HEK293 (cell line): ENCODE results near the gene PSMD9.

ENCODE experiments used
- OSR2 ChIP-seq: fragments of 450-650 bp; formaldehyde crosslinking; IDR thresholded peaks from 2 replicates; pipeline ENCODE4 v1.5.1; 2016; ENCODE audit warnings: missing biosample characterization, missing genetic modification characterization
- ZNF133 ChIP-seq: fragments of 450-650 bp; formaldehyde crosslinking; IDR thresholded peaks from 2 replicates; pipeline ENCODE4 v1.5.1; 2016; ENCODE audit warnings: missing biosample characterization, missing genetic modification characterization
- ZNF138 ChIP-seq: fragments of 450-650 bp; formaldehyde crosslinking; IDR thresholded peaks from 2 replicates; pipeline ENCODE4 v1.5.1; 2016; ENCODE audit warnings: missing biosample characterization, missing genetic modification characterization, borderline replicate concordance
- ZNF580 ChIP-seq: fragments of 450-650 bp; formaldehyde crosslinking; IDR thresholded peaks from 2 replicates; pipeline ENCODE4 v1.5.1; 2016; ENCODE audit warnings: missing biosample characterization, missing genetic modification characterization
- TF ChIP-seq, protein P1 (sequence below): fragments of 450-650 bp; formaldehyde crosslinking; IDR thresholded peaks from 2 replicates; pipeline ENCODE4 v1.5.1; 2016; ENCODE audit warnings: missing biosample characterization, missing genetic modification characterization
- TF ChIP-seq, protein P2 (sequence below): fragments of 450-650 bp; formaldehyde crosslinking; IDR thresholded peaks from 2 replicates; pipeline ENCODE4 v1.5.1; 2016; ENCODE audit warnings: missing biosample characterization, missing genetic modification characterization, low read depth

DNA sequence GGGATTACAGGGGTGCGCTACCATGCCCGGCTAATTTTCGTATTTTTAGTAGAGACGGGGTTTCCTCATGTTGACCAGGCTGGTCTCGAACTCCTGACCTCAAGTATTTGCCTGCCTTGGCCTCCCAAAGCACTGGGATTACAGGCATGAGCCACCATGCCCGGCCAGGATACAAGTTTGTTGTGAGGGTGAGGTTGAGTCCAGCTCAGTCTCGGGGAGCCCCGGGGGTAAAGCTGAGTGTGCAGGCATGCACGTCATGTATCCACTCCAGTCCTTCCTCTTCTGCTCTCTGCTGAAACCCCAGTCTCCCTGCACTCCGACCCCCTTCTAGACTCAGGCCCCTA is 30.3 kb upstream of the PSMD9 start:
- no peak for TF ChIP-seq ZNF580 (tag by site-specific recombination)
- TF ChIP-seq, protein P1, sequence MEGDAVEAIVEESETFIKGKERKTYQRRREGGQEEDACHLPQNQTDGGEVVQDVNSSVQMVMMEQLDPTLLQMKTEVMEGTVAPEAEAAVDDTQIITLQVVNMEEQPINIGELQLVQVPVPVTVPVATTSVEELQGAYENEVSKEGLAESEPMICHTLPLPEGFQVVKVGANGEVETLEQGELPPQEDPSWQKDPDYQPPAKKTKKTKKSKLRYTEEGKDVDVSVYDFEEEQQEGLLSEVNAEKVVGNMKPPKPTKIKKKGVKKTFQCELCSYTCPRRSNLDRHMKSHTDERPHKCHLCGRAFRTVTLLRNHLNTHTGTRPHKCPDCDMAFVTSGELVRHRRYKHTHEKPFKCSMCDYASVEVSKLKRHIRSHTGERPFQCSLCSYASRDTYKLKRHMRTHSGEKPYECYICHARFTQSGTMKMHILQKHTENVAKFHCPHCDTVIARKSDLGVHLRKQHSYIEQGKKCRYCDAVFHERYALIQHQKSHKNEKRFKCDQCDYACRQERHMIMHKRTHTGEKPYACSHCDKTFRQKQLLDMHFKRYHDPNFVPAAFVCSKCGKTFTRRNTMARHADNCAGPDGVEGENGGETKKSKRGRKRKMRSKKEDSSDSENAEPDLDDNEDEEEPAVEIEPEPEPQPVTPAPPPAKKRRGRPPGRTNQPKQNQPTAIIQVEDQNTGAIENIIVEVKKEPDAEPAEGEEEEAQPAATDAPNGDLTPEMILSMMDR (tag by site-specific recombination): no peak
- TF ChIP-seq OSR2 (tag by site-specific recombination): no peak
- no peak for TF ChIP-seq ZNF133 (tag by site-specific recombination)
- no peak for TF ChIP-seq ZNF138 (tag by site-specific recombination)
- TF ChIP-seq, protein P2, sequence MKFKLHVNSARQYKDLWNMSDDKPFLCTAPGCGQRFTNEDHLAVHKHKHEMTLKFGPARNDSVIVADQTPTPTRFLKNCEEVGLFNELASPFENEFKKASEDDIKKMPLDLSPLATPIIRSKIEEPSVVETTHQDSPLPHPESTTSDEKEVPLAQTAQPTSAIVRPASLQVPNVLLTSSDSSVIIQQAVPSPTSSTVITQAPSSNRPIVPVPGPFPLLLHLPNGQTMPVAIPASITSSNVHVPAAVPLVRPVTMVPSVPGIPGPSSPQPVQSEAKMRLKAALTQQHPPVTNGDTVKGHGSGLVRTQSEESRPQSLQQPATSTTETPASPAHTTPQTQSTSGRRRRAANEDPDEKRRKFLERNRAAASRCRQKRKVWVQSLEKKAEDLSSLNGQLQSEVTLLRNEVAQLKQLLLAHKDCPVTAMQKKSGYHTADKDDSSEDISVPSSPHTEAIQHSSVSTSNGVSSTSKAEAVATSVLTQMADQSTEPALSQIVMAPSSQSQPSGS (tag by site-specific recombination): no peak
